HG02798 (cell line): ENCODE results near the gene CRIM1.
"Not testable (repeated sequence)": the region's sequence is repeated elsewhere in the genome, so short reads cannot be mapped to it uniquely, and the experiment has no call there.

ENCODE experiments used
- ATAC-seq: cut with Tn5 transposase; IDR thresholded peaks from one replicate; pipeline ENCODE4 v1.9.1; 2021; ENCODE audit warnings: mild to moderate bottlenecking; ENCODE audit not compliant: unreplicated experiment, poor library complexity

Gene CRIM1

DNA sequence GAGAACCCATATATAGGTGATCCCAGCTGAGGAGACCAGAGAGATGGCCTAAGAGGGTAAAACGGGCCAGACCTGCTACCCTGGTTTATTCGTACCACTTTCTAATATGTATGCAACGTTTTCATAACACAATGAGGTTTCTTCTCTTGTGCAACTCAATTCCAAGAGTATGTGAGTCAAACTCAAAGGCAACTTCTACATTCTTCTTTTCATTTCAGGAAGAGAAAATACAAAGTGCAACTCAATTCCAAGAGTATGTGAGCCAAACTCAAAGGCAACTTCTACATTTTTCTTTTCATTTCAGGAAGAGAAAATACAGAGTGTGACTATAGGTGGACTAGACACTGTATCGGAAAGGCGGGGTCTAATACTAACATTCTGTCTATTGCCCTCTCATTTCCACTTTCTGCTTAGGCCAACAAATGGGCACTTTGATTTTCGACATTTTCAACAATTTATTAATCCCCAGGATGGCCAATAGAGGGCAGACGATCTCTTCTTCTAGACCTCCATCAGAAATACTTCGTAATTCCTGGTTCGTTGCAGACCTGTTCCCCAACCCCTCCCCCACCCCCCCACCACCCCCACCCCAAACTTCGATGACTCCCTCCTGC lies 3.7 kb upstream of the CRIM1 start:
- ATAC-seq = no peak

DNA sequence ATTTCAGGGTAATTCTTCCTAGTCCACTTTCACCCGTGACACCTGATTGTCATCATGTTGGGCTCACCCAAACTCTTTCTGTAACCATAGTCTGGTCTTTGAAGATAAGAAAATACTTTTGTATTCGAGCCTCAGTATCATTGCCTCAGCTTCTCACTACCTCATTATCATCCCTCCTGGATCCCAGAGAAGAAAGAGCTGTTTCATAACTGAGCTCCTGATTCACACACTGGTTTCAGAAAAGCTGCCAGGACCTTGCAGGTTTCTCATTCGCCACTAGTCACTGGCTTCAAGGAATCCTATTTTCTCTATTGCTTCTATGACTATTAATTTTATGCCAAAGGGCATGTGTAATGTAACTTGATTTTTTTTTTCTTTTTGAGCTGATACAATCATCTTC lies 2.9 kb upstream of the CRIM1 start:
- no peak for ATAC-seq

DNA sequence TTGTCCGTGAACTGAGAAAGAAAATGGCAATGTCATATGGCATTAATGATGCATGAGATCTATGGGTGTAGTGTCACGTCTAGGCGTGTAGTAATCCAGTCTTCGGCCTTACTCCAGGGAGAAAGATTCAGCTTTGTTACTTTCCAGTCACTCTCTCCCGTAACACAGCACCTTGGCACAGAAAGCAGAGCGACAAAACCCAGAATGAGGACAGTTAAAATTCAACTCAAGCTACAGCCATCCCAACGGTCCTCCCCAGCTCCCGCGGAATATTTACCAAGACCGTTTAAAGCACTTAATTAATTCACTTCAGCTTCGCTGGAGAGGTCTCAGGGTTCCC lies 797 bp upstream of the CRIM1 start:
- no peak for ATAC-seq

DNA sequence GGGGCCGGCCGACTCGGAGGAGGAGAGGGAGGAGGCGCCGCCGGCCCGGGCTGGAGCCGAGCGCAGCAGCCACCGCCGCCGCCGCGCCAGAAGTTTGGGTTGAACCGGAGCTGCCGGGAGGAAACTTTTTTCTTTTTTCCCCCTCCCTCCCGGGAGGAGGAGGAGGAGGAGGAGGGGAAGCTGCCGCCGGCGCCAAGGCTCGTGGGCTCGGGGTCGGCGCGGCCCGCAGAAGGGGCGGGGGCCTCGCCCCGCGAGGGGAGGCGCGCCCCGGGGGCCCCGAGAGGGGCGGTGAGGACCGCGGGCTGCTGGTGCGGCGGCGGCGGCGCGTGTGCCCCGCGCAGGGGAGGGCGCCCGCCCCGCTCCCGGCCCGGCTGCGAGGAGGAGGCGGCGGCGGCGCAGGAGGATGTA lies 316 bp downstream of the CRIM1 start:
- ATAC-seq = peak; percentile 22

DNA sequence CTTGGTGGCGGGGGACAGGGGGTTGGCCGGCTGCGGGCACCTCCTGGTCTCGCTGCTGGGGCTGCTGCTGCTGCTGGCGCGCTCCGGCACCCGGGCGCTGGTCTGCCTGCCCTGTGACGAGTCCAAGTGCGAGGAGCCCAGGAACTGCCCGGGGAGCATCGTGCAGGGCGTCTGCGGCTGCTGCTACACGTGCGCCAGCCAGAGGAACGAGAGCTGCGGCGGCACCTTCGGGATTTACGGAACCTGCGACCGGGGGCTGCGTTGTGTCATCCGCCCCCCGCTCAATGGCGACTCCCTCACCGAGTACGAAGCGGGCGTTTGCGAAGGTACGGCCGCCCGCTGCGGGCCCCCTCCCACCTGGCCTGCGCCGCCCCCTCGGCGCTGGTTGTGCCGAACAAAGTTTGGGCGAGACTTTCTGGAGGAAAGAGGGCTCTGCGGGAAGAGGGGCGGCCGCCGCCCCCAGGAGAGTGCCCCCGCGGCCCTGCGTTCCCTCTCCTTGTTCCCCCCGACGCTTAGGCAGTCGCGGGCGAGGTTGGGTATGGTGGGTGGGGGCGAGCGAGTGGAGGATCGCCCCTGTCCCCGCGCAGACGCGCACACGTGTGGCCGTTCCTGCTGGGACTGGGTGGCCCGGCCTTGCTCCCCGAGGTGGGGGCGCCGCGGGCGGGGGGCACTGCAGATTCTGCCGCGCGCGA lies 866 bp downstream of the CRIM1 start:
- ATAC-seq = peak; percentile 22

DNA sequence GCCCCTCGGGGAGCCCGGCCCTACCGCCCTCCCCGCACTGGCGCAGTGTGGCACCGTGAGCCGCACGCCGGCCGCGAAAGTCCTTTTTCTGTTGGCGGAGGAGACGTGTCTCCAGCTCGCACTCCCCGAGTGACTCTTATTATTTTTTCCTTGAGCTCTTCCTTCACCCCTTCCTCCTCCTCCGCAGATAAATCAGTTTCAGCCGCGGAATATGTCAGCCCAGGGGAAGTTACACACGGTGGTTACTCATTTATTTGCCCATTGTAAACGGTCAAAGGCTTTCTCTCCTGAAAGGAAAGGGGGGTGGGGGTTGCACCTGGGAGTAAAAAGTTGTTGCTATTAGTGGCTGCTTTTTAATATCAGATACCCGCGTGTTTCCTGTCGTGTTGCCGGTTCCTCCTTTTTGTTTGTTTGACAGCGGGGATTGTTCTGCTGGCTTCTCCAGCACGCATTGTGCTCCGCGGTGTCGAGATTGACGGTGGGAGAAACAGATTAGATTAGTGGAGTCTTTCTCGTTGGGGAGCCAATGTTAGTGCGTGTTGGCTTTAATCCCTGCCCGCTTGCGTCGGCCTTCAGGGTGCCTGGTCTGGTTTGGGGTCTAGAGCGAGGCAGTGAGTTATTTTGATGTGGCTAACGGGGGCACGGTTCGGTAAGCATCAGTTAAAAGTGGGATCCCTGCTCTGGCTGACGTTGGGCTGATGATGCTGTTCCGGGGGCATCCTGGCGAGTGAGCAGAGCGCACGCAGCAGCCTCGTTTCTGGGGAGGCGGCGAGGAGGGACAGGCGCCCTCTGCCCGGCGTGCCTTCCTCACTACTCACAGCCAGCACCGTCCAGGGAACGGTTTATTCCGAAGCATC lies 1.6 kb downstream of the CRIM1 start:
- ATAC-seq = no peak

DNA sequence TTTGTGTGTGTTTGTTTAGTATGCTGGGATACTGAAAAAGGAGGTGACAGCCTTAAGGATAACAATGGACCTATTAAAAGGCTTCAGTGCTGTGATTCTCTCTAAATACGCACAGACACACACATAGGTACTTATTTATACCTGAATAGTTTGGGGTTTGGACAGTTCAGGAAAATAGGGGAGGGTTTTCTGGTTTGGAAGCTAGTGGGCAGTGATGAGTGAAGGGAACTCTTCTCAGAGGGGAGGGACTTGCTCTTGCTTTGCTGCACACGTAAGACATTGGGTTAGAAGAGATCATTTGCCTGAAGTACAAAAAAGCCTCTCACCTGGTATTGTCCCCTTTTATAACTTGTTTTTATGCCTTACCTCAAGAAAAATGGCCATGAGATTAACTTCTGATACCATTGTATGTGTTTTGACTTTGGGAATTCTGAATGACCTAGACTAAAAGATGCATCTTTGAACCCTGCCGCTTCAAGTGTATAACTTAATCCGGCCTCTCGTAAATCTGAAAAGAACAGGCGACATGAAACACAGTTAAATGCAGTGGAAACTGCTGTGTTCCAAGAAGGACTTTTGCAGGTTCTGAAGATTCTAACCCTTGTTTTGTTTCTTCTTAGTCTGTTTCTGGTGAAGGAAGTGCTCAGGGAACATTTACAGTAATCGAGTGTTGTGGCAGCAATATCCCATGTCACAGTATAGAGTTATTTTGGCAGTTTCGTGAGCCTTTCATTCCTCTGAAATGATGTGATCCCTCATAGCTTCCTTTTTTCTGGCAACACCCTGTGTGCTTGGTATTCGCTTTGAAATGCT lies 2.5 kb downstream of the CRIM1 start:
- no peak for ATAC-seq

DNA sequence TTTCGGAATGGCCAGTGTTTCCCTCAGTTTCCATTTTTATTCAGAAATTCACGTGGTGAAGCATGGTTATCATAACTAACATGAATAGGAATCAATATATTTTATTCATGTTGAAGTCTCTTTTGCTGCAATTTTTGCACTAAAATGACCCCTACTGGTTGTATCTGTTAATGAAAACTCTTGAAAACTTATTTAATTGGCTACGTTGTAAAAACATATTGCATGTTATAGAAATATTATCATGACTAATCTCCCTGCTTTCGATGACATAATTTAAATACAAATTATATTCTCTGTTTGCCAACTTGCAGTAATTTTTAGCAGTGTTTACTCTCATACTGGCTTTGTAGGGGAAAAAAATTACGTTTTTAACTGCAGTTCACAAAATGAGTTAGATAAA lies 3.5 kb downstream of the CRIM1 start:
- no peak for ATAC-seq

DNA sequence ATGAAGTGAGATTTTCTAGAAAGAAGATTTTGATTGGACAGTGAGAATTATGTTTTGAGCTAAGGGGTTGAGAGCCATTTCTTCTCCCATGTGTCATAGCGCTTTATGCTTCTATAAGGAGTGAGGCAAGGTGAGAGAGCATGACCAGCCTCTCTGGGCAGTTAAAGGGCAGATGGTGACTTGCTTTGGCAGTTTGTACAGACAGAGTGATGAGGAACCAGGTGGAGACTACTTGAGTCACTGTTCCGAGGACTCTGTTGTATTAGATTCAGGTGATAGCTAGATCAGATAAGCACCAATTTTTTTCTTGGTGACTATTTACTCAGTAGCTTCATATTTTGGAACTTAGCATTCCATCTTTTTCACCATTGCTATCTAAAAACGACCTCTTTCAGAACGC lies 4.5 kb downstream of the CRIM1 start:
- ATAC-seq = no peak

DNA sequence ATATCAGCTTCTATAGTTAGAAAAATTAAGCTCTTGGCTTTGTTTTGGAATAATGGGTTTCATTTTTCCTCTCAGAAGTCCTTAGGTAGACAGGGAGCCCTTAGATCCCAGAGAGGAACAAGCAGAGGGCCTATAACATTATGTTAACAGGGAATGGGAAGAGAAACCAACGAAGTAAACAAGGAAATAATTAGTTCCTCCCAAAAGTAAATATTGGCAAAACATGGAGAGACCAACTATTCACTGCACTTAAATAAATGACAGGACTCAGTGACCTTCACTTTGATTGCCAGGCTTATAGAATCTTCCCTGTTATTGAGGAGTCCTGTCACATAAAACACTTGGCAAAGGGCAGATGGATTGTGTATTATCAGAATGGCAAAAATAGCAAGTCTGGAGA lies 5.3 kb downstream of the CRIM1 start:
- ATAC-seq = no peak

DNA sequence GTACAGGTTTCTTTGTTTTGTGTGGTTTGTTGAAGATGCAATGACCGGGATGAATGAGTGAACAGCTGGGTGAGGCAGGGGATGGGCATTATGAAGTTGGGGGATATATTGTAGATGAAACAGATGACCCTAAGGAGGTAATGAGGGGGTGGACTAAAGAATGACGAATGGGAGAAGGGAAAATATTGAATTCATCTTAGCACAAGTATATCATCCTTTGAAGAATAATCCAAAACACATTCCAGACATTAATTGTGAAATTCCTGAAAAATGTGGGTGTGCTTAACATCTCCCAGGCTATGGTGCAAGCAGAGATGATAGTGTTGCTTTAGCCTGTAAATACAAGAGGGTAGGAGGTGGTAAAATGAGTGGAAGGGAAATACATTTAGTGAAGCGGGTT lies 5.8 kb downstream of the CRIM1 start:
- no peak for ATAC-seq

DNA sequence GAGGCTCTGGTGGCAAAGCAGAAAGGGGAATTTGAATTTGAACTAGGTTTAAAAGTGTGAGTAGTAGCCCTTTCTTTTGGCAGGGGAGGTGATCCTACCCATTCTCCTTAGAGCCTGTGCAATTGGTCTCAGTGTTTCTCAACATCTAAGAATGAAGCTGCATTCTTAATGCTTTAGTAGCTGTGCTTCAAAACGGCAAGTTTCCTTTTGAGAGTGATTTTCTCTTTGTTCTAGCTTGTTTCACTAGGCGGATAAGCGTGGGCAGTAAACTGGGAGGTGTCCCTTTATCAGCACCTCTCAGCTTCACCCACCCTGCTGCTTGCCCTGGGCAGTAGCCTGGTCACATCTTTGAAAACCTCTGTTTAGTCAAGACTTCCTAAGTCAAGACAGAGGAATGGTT lies 6.7 kb downstream of the CRIM1 start:
- ATAC-seq = no peak

DNA sequence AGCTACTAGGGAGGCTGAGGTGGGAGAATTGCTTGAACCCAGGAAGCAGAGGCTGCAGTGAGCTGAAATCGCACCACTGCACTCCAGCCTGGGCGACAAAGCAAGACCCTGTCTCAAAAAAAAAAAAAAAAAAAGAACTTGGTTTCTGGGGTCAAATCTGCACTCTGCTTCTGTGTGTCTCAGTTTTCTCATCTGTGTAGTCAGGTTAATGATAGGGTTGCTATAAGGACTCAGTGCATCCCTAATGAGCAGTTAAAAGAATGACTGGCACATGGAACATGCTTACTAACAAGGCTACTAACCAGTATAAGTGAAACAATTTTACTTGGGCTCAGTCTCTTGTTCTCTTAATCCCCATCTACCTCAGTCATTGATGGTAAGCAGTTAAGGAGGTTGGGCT lies 7.5 kb downstream of the CRIM1 start:
- ATAC-seq = not testable (repeated sequence)

DNA sequence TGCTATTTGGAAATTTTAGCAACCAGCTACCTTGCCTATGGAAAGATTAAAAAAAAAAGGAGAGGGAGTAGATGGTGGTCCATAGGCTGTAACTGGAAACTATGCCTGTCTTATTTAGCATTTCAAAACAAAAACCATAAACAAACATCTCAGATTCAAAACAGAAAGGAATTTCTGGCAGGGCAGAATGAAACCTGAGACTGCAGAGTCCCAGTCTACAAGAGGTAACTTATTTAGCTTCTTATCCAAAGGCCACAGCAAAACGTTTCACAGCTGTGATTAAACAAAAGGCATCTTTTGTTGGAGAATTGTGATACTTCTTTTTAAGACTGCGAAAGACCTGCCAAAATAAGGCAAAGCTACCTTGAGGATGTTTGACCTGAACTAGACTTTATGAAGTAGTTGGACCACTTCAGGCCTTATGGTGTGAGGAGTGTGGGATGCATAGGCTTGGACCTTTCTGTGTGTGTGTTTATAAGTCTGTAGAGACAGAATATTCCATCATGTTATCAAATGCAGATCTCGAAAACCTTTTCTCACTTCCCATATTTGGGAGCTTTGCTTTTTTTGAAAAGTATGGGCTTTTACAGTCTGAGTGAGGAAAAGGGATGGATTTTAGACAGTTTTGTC lies 11.0 kb downstream of the CRIM1 start:
- no peak for ATAC-seq

DNA sequence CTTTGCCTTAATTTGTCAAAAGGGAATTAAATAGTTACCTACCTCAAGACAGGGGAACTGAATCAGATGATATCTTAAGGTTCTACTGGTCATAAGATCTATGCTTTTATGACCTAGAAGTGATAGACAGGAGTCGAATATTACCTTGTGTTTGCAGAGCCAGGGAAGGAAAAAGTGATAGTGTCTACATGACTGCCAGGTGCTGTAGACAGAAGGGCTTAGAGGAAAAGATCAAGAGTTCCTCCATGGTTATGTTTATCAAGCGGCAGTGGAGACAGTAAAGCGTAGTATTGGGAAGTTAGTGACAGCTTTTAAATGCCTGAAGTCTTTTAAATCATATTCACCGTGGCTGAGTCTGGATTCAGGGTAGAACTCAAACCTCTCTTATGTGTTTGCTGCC lies 11.9 kb downstream of the CRIM1 start:
- ATAC-seq = no peak

DNA sequence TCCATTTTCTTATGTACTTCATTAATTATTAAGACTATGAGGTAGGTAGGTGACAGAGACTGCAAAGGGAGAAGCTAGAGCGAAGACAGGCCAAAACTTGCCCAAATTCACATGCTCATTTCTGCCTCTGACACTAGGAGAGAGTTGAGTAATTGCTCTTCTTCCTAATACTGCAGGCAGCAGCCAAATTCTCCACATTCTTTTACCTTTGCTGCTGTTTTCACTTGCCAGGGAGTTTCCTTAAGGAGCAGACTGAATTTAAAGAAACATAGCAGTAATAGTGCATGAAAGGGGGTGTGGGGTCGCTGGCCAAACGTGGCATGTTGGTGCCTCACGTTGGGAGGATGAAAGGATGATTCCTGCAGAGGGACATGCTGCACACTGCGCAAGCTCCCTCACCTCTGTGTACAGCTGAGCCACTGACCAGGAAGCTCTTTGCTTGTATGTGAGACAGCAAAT lies 12.3 kb downstream of the CRIM1 start:
- ATAC-seq = no peak

DNA sequence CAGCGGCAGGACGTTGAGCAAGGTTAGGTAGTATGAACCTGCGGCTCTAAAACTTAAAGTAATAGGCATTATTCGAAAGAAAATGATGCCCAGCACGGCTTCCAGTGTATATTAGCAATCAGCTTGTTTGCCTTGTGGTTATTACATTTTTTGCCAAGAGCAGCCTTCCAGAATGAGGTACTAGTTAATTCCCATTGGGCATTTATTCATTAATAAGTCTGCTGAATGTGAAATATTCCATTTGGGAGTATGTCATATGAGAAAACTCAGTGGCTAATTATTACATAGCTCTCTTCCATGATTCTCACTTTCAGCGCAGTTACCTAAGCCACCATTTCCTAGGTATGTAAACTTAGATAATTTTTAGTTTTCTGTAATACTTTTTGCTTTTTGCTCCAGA lies 12.9 kb downstream of the CRIM1 start:
- ATAC-seq = no peak

DNA sequence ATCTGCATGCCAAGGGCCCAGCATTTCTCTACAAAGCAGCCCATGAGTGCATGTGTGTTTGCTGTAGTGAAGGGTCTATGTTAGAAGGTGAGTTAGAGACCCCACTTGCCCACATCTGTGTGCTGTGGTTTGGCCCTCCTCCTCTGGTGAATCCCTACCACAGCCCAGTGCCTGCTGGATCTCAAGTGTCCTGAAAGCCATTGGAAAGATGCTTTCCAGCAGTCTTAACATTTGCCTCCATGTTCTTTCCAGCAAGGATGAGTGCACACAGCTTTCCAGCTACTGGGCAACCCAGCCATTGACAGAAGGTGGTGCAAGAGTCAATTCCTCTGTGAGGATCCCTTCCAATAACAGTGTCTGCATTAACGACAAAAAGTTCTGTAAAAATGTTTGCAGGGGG lies 13.6 kb downstream of the CRIM1 start:
- ATAC-seq = no peak

DNA sequence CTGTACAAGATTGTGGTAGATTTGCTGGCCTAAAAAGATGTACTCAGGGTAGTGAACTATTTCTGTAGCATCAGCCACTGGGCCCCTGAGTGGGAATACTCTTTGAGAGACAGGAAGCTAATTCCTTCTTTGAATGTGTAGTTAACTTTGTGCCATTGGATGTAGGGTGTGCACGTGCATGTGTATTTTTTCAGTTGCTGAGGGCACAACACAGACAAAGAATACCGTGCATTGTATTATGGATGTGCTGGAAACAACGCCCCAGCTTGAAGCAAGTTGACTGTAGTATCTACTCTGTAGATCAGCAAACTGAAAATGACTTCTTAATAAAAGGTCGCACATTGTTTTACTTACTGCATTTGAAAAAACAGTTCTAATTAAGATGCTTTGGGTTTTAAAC lies 14.1 kb downstream of the CRIM1 start:
- no peak for ATAC-seq

DNA sequence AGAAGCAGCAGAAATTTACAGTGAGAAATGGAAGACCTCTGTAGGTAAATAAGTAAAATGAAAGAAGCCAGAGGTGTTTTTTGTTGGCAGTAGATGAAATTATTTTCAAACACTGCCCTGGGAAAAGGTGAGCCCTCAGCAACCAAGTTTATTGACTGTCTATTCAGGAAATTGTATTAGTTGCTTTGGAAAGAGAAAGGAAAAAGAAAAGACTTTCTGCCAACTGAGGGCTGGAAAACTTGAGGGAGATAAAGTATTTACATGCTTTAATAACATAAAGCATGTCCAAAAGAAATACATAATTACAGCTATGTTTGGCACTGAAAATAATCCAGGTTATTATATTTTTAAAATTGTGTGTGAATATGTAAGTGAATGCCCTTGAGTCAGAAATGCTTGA lies 14.7 kb downstream of the CRIM1 start:
- no peak for ATAC-seq
